HCT116 (cell line): Measurements from ENCODE around the gene LPAR6. TPM values are rescaled to one million over a fixed set of nuclear protein-coding genes. Genes with fewer than 3 reads are reported as not detected.

ENCODE experiments used
- ATAC-seq: fragments of 200-7000 bp; cut with Tn5 transposase; 2 replicates; pipeline ENCODE4 v1.9.1; 2020; ENCODE audit warnings: mild to moderate bottlenecking, moderate library complexity
- BruUV-seq: library from RNA; stranded (reverse); fragments of 400-500 nt; replicated peaks from 2 replicates; lab custom pipeline; 2021; lab: Mats Ljungman, UMichigan
- CTCF ChIA-PET: fragments of 300-600 bp; sonication (Branson Sonifier 250); formaldehyde crosslinking; loops from one replicate; lab custom pipeline; 2021; ENCODE audit warnings: antibody characterized with exemption; lab: Charles Lee
- POLR2A ChIA-PET: fragments of 300-600, 350-600 bp; sonication (Branson Sonifier 250); formaldehyde crosslinking; loops from one replicate; lab custom pipeline; 2021; ENCODE audit warnings: antibody characterized with exemption; lab: Charles Lee
- RAD21 ChIA-PET, 2 experiments: fragments of 300-600 bp; sonication (Branson Sonifier 250); formaldehyde crosslinking; loops; one replicate each; lab custom pipeline; 2023; ENCODE audit warnings: low total read pairs in 2 of 2; ENCODE audit not compliant: uncharacterized antibody in 2 of 2, unreplicated experiment in 2 of 2, low non-redundant PET in 1 of 2; lab: Charles Lee
- DNase-seq: peaks from one replicate; pipeline ENCODE4 v3.0.0-alpha.2; 2010; ENCODE audit warnings: low read depth, low spot score
- H2AFZ ChIP-seq: fragments of 200-600 bp; shearing (Covaris generic), sonication (generic); 2 replicates; pipeline ENCODE4 v1.6.1; 2017; ENCODE audit warnings: low read depth, mixed run types, mixed read lengths, antibody characterized with exemption, low read length; ENCODE audit not compliant: poor library complexity, severe bottlenecking
- H3K27ac ChIP-seq: 2 replicates; pipeline ENCODE4 v1.5.1; 2012; ENCODE audit warnings: low read depth, low read length
- H3K27me3 ChIP-seq: fragments of 200-600 bp; sonication (generic); 2 replicates; pipeline ENCODE4 v1.6.1; 2016; ENCODE audit warnings: mixed run types, low read length, mixed read lengths; ENCODE audit not compliant: insufficient read depth
- H3K36me3 ChIP-seq, 2 experiments: fragments of 200-500 bp in 1 of 2; fragments of 200-600 bp in 1 of 2; sonication (Bioruptor generic) in 1 of 2; sonication (generic) in 1 of 2; 2 replicates each; pipeline versions ENCODE4 v1.5.1 to v1.6.1; 2014 to 2016; ENCODE audit warnings: low read length in 2 of 2, inconsistent platforms in 1 of 2, mixed read lengths in 1 of 2, mixed run types in 1 of 2; ENCODE audit not compliant: insufficient read depth in 2 of 2, control insufficient read depth in 1 of 2
- H3K4me1 ChIP-seq, 2 experiments: fragments of 200-600 bp in 1 of 2; sonication (generic) in 1 of 2; 2 replicates each; pipeline versions ENCODE4 v1.5.1 to v1.6.1; 2012 to 2017; ENCODE audit warnings: low read length in 2 of 2, inconsistent platforms in 1 of 2, mild to moderate bottlenecking in 1 of 2, mixed read lengths in 1 of 2, mixed run types in 1 of 2, moderate library complexity in 1 of 2; ENCODE audit not compliant: insufficient read depth in 2 of 2, control insufficient read depth in 1 of 2
- H3K4me2 ChIP-seq: fragments of 200-600 bp; sonication (generic); 2 replicates; pipeline ENCODE4 v1.6.1; 2017; ENCODE audit warnings: mixed run types, low read length, mixed read lengths
- H3K4me3 ChIP-seq, 2 experiments: fragments of 200-600 bp in 1 of 2; sonication (generic) in 1 of 2; replicated peaks in 1 of 2; 2 replicates each; pipeline ENCODE4 v1.5.1; 2011 to 2016; ENCODE audit warnings: low read length in 2 of 2, control low read depth in 1 of 2, low read depth in 1 of 2, mild to moderate bottlenecking in 1 of 2, mixed read lengths in 1 of 2, mixed run types in 1 of 2
- H3K79me2 ChIP-seq: fragments of 200-600 bp; sonication (generic); 2 replicates; pipeline ENCODE4 v1.6.1; 2017; ENCODE audit warnings: mild to moderate bottlenecking, mixed run types, low read length, moderate library complexity, mixed read lengths; ENCODE audit not compliant: insufficient read depth
- H3K9ac ChIP-seq: fragments of 200-600 bp; sonication (generic); 2 replicates; pipeline ENCODE4 v1.6.1; 2016; ENCODE audit warnings: low read length, mixed read lengths
- H3K9me2 ChIP-seq: fragments of 200-600 bp; sonication (generic), shearing (Covaris generic); 2 replicates; pipeline ENCODE4 v1.6.1; 2017; ENCODE audit warnings: mixed run types, mild to moderate bottlenecking, moderate library complexity; ENCODE audit not compliant: insufficient read depth
- H3K9me3 ChIP-seq, 2 experiments: fragments of 200-500 bp in 1 of 2; fragments of 200-600 bp in 1 of 2; sonication (Bioruptor generic) in 1 of 2; sonication (generic) in 1 of 2; 2 replicates each; pipeline ENCODE4 v1.6.1; 2014 to 2017; ENCODE audit warnings: low read length in 2 of 2, mixed read lengths in 2 of 2, inconsistent platforms in 1 of 2, low read depth in 1 of 2, mild to moderate bottlenecking in 1 of 2, mixed run types in 1 of 2, moderate library complexity in 1 of 2; ENCODE audit not compliant: control insufficient read depth in 1 of 2, insufficient read depth in 1 of 2
- H4K20me1 ChIP-seq: fragments of 200-600 bp; sonication (generic), shearing (Covaris generic); 2 replicates; pipeline ENCODE4 v1.6.1; 2017; ENCODE audit warnings: mixed run types, mild to moderate bottlenecking, moderate library complexity; ENCODE audit not compliant: insufficient read depth
- ELF1 ChIP-seq: IDR thresholded peaks from 2 replicates; pipeline ENCODE4 v1.6.1; 2012; ENCODE audit warnings: low read depth, borderline replicate concordance
- EZH2phosphoT487 ChIP-seq: fragments of 200-600 bp; IDR thresholded peaks from 2 replicates; pipeline ENCODE4 v1.6.1; 2018; ENCODE audit warnings: antibody characterized with exemption, borderline replicate concordance
- FOSL1 ChIP-seq: IDR thresholded peaks from 2 replicates; pipeline ENCODE4 v1.6.1; 2012; ENCODE audit warnings: low read depth
- JUND ChIP-seq: IDR thresholded peaks from 2 replicates; pipeline ENCODE4 v1.6.1; 2012
- POLR2AphosphoS5 ChIP-seq: IDR thresholded peaks from 2 replicates; pipeline ENCODE4 v1.6.1; 2011; ENCODE audit warnings: mild to moderate bottlenecking, low read depth, low read length, moderate library complexity
- SIN3A ChIP-seq: IDR thresholded peaks from 2 replicates; pipeline ENCODE4 v1.6.1; 2012; ENCODE audit warnings: low read depth
- intact Hi-C: fragments of 100-400 bp; cut with micrococcal nuclease; formaldehyde crosslinking; loops from 2 replicates; pipeline ENCODE4 v1.10.0; 2022
- total RNA-seq: library from RNA; stranded (reverse); gene quantifications from one replicate; pipeline ENCODE4 v1.2.1, GENCODE V29; 2021; ENCODE audit not compliant: unreplicated experiment

LPAR6 gene
- total RNA-seq, 1 experiment from 2014 or later: 0.12 TPM

- Histone ChIP-seq H2AFZ (no peak overlapping the region), H3K4me3 (no peak overlapping the region), H3K9ac (no peak overlapping the region), H3K9me3 (no peaks in the 10 kb centered on the region), H3K36me3 (no peaks in the 10 kb centered on the region), H3K27me3 (no peaks in the 10 kb centered on the region), H4K20me1 (no peaks in the 10 kb centered on the region), H3K27ac (no peak overlapping the region), H3K4me1 (peaks cover 0 to 5% of the 10 kb centered on the region in 2 experiments; a peak in 2 of 4 replicates), H3K9me2 (no peaks in the 10 kb centered on the region), H3K4me2 (no peak overlapping the region), H3K79me2 (no peaks in the 10 kb centered on the region; the same call in 1 of the 2 replicates)
- ChIA-PET POLR2A (no interaction called here), CTCF (no interaction called here), RAD21 (no interaction called here)
- DNase-seq (no peak), ATAC-seq (no peak)
- TF ChIP-seq FOSL1 (no peak), SIN3A (no peak)
- no TSS peak for BruUV-seq
- intact Hi-C loops: no loop called here
These were observed 35.5 kb upstream of the LPAR6 start for GRCh38 chr13:48448285-48448958.

GRCh38 chr13:48446464-48446863 is 33.6 kb upstream of the LPAR6 start:
- ATAC-seq: no peak

More at GRCh38 chr13:48446464-48446863, 33.6 kb upstream of the LPAR6 start:
- no peak overlapping the region for H3K4me3 ChIP-seq
- peaks cover 0 to 5% of the 10 kb centered on the region in 2 experiments; a peak in 2 of 4 replicates for H3K4me1 ChIP-seq
- H3K9me2 ChIP-seq: no peaks in the 10 kb centered on the region
- POLR2A ChIA-PET: no interaction called here
- no peaks in the 10 kb centered on the region for H3K9me3 ChIP-seq
- intact Hi-C loops: no loop called here
- H3K27ac ChIP-seq: no peak overlapping the region
- no peaks in the 10 kb centered on the region for H4K20me1 ChIP-seq
- H3K9ac ChIP-seq: no peak overlapping the region
- RAD21 ChIA-PET: no interaction called here
- no peaks in the 10 kb centered on the region for H3K36me3 ChIP-seq
- CTCF ChIA-PET: no interaction called here
- BruUV-seq: no TSS peak
- no peak for TF ChIP-seq ELF1
- TF ChIP-seq EZH2phosphoT487: no peak
- TF ChIP-seq SIN3A: no peak
- TF ChIP-seq POLR2AphosphoS5: no peak
- TF ChIP-seq JUND: no peak
- 0 out of 2 replicates have a peak, but pooled peaks have one; percentile 8 for TF ChIP-seq FOSL1
- DNase-seq: no peak
- no peaks in the 10 kb centered on the region; the same call in 1 of the 2 replicates for H3K79me2 ChIP-seq
- no peaks in the 10 kb centered on the region for H3K27me3 ChIP-seq
- H3K4me2 ChIP-seq: no peak overlapping the region
- H2AFZ ChIP-seq: no peak overlapping the region
